Activated B cell treated with CpG ODN at 0.5 μM for 24 hours (primary cell): ENCODE measurements around the gene MILR1. TPM values are rescaled to one million over a fixed set of nuclear protein-coding genes. Genes with fewer than 3 reads are reported as not detected.

Source experiments
- ATAC-seq: fragments of 200-7000 bp; cut with Tn5 transposase; one replicate; pipeline ENCODE4 v1.10.0; 2021; ENCODE audit warnings: low read depth, mild to moderate bottlenecking, moderate library complexity
- CTCF ChIA-PET: fragments of 350-600 bp; sonication (Branson Sonifier 250); formaldehyde crosslinking; loops from one replicate; lab custom pipeline; 2021; ENCODE audit warnings: antibody characterized with exemption; lab: Charles Lee
- POLR2A ChIA-PET: fragments of 350-600 bp; sonication (Branson Sonifier 250); formaldehyde crosslinking; loops from one replicate; lab custom pipeline; 2021; ENCODE audit warnings: antibody characterized with exemption; lab: Charles Lee
- DNase-seq: peaks from one replicate; pipeline ENCODE4 v3.0.0; 2022
- H3K27ac Mint-ChIP-seq: one replicate; pipeline ENCODE4 v1.8.0; 2020; ENCODE audit warnings: mixed read lengths
- H3K27me3 Mint-ChIP-seq: one replicate; pipeline ENCODE4 v1.8.0; 2021; ENCODE audit warnings: mixed read lengths
- H3K36me3 Mint-ChIP-seq: one replicate; pipeline ENCODE4 v1.8.0; 2021; ENCODE audit warnings: low read depth, mixed read lengths
- H3K4me1 Mint-ChIP-seq: one replicate; pipeline ENCODE4 v1.8.0; 2021; ENCODE audit warnings: mixed read lengths
- H3K4me3 Mint-ChIP-seq: one replicate; pipeline ENCODE4 v1.8.0; 2020; ENCODE audit warnings: mild to moderate bottlenecking, mixed read lengths
- H3K9me3 Mint-ChIP-seq: one replicate; pipeline ENCODE4 v1.8.0; 2020; ENCODE audit warnings: mixed read lengths
- intact Hi-C: fragments of 100-400 bp; cut with micrococcal nuclease; formaldehyde crosslinking; loops from one replicate; pipeline ENCODE4 v1.15.1; 2024
- total RNA-seq: library from RNA; stranded (reverse); gene quantifications from 2 replicates; pipeline ENCODE4 v1.2.3, GENCODE V29; 2022
- TF ChIP-seq, protein P1 (sequence below): fragments of 200-600 bp; IDR thresholded peaks from one replicate; pipeline ENCODE4 v1.8.0; 2022; ENCODE audit warnings: antibody characterized with exemption, mild to moderate bottlenecking

MILR1 gene
- total RNA-seq, 1 donor from 2014 or later, result 13.9 TPM

- TF ChIP-seq, protein P1, sequence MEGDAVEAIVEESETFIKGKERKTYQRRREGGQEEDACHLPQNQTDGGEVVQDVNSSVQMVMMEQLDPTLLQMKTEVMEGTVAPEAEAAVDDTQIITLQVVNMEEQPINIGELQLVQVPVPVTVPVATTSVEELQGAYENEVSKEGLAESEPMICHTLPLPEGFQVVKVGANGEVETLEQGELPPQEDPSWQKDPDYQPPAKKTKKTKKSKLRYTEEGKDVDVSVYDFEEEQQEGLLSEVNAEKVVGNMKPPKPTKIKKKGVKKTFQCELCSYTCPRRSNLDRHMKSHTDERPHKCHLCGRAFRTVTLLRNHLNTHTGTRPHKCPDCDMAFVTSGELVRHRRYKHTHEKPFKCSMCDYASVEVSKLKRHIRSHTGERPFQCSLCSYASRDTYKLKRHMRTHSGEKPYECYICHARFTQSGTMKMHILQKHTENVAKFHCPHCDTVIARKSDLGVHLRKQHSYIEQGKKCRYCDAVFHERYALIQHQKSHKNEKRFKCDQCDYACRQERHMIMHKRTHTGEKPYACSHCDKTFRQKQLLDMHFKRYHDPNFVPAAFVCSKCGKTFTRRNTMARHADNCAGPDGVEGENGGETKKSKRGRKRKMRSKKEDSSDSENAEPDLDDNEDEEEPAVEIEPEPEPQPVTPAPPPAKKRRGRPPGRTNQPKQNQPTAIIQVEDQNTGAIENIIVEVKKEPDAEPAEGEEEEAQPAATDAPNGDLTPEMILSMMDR, result no peak
- ChIA-PET CTCF (interaction anchor here (1.4 to 1.5 kb wide), 2 partner anchors 13 to 59 kb away, joined by 3 to 4 read pairs; no protein-coding TSS in a partner anchor), POLR2A (interaction anchor here (1.2 kb wide), 1 partner anchor 18 kb away, joined by 4 read pairs; no protein-coding TSS in a partner anchor)
- H3K9me3 Mint-ChIP-seq, result no peaks in the 10 kb centered on the region
- H3K36me3 Mint-ChIP-seq, result peaks cover 39% of the 10 kb centered on the region
- no peak overlapping the region for H3K27ac Mint-ChIP-seq
- H3K4me3 Mint-ChIP-seq, result no peak overlapping the region
- intact Hi-C loops, result no loop called here
- no peak for DNase-seq
- no peak for ATAC-seq
- no peaks in the 10 kb centered on the region for H3K27me3 Mint-ChIP-seq
- peaks cover 11% of the 10 kb centered on the region for H3K4me1 Mint-ChIP-seq
Measured at GRCh38 chr17:64477849-64478248, 28.9 kb downstream of the MILR1 start.

- Mint-ChIP-seq H3K27ac (no peak overlapping the region), H3K4me1 (peaks cover under 1% of the 10 kb centered on the region), H3K27me3 (no peaks in the 10 kb centered on the region), H3K4me3 (no peak overlapping the region), H3K9me3 (no peaks in the 10 kb centered on the region), H3K36me3 (peaks cover 61% of the 10 kb centered on the region)
- intact Hi-C loops, result no loop called here
- TF ChIP-seq, protein P1, result no peak
- ATAC-seq (no peak), DNase-seq (no peak)
- ChIA-PET POLR2A (interaction anchor here (1.1 kb wide), 1 partner anchor 31 kb away, joined by 4 read pairs; no protein-coding TSS in a partner anchor), CTCF (interaction anchor here (1.8 kb wide), 1 partner anchor 10 kb away, joined by 5 read pairs; no protein-coding TSS in a partner anchor)
Measured at GRCh38 chr17:64480951-64481350, 32.0 kb downstream of the MILR1 start.

GRCh38 chr17:64484380-64484779 is 35.5 kb downstream of the MILR1 start:
- Mint-ChIP-seq H3K4me3 (no peak overlapping the region), H3K9me3 (no peaks in the 10 kb centered on the region), H3K27me3 (no peaks in the 10 kb centered on the region), H3K27ac (no peak overlapping the region), H3K36me3 (peaks cover 67% of the 10 kb centered on the region), H3K4me1 (no peaks in the 10 kb centered on the region)
- POLR2A ChIA-PET, result no interaction called here
- no peak for ATAC-seq
- DNase-seq, result no peak
- CTCF ChIA-PET, result no interaction called here
- TF ChIP-seq, protein P1, result no peak
- intact Hi-C loops, result no loop called here

DNA sequence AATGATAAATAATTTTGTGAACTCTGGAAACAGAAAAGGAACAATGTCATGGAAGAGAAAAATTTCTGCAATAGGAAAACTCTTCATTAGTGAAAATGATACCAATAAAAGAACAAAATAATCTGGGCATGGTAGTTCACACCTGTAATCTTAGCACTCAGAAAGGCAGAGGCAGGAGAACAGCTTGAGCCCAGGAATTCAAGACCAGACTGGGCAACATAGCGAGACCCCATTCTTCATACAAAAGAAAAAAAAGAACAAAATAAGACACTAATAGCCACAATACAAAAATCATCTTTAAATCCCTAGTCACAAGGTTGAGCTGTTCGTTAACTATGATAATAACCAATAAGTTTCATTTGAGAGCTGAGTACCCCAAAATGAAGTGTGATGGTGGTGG is 39.4 kb downstream of the MILR1 start:
- CTCF ChIA-PET, result interaction anchor here (1.6 to 5.7 kb wide), 2 partner anchors 39 to 70 kb away, joined by 3 to 174 read pairs; no protein-coding TSS in a partner anchor
- DNase-seq (no peak), ATAC-seq (no peak)
- no peak overlapping the region for H3K4me3 Mint-ChIP-seq
- H3K9me3 Mint-ChIP-seq, result no peaks in the 10 kb centered on the region
- no peak overlapping the region for H3K27ac Mint-ChIP-seq
- POLR2A ChIA-PET, result interaction anchor here (1.2 kb wide), 1 partner anchor 17 kb away, joined by 6 read pairs; no protein-coding TSS in a partner anchor
- H3K4me1 Mint-ChIP-seq, result peaks cover 4% of the 10 kb centered on the region
- TF ChIP-seq, protein P1, result no peak
- intact Hi-C loops, result no loop called here
- H3K36me3 Mint-ChIP-seq, result peaks cover 78% of the 10 kb centered on the region
- H3K27me3 Mint-ChIP-seq, result no peaks in the 10 kb centered on the region

- CTCF ChIA-PET, result interaction anchor here (0.6 to 5.7 kb wide), 20 partner anchors 8 to 187 kb away, joined by 3 to 174 read pairs (median 4); partner anchors contain the start of gene MILR1
Measured at GRCh38 chr17:64491034-64491860, 42.3 kb downstream of the MILR1 start.

More at GRCh38 chr17:64491034-64491860, 42.3 kb downstream of the MILR1 start:
- POLR2A ChIA-PET, result interaction anchor here (0.6 to 1.7 kb wide), 6 partner anchors 14 to 148 kb away, joined by 3 to 8 read pairs (median 5); partner anchors contain the start of genes CEP95 and DDX5
- peaks cover 28% of the 10 kb centered on the region for H3K4me1 Mint-ChIP-seq
- H3K27me3 Mint-ChIP-seq, result no peaks in the 10 kb centered on the region
- H3K4me3 Mint-ChIP-seq, result no peak overlapping the region
- H3K9me3 Mint-ChIP-seq, result no peaks in the 10 kb centered on the region
- intact Hi-C loops, result loop anchor here (1.0 to 5.0 kb wide), 3 partner anchors 71 to 184 kb away; no protein-coding TSS in a partner anchor
- TF ChIP-seq, protein P1, result no peak
- DNase-seq (no peak), ATAC-seq (peak; percentile 72)
- peaks cover 61% of the 10 kb centered on the region for H3K36me3 Mint-ChIP-seq
- no peak overlapping the region for H3K27ac Mint-ChIP-seq
